H1 (cell line): Measurements from ENCODE around the gene GLOD4. TPM values are rescaled to one million over a fixed set of nuclear protein-coding genes. Genes with fewer than 3 reads are reported as not detected.

Experiments used
- ATF2 ChIP-seq: IDR thresholded peaks from 2 replicates; pipeline ENCODE4 v1.6.1; 2012; ENCODE audit warnings: low read length, inconsistent platforms
- CHD1 ChIP-seq: IDR thresholded peaks from 2 replicates; pipeline ENCODE4 v1.6.1; 2012; ENCODE audit warnings: low read depth, low read length, improper control_type of control experiment
- CREB1 ChIP-seq: IDR thresholded peaks from 2 replicates; pipeline ENCODE4 v1.6.1; 2012; ENCODE audit warnings: inconsistent platforms
- CTCF ChIP-seq, 3 experiments: IDR thresholded peaks; 1 replicate in 2 of 3; 2 replicates in 1 of 3; pipeline versions ENCODE4 v1.5.1 to v1.6.1; 2011; ENCODE audit warnings: low read length in 3 of 3, mild to moderate bottlenecking in 3 of 3, inconsistent platforms in 2 of 3, low read depth in 1 of 3, moderate library complexity in 1 of 3; ENCODE audit not compliant: insufficient read depth in 1 of 3; ENCODE audit errors: control extremely low read depth in 1 of 3
- GABPA ChIP-seq: IDR thresholded peaks from 2 replicates; pipeline ENCODE4 v1.6.1; 2011; ENCODE audit warnings: mild to moderate bottlenecking, low read length, moderate library complexity, borderline replicate concordance; ENCODE audit not compliant: insufficient read depth
- JUND ChIP-seq: IDR thresholded peaks from 2 replicates; pipeline ENCODE4 v1.6.1; 2011; ENCODE audit warnings: mild to moderate bottlenecking, improper control_type of control experiment, low read length
- MAFK ChIP-seq: IDR thresholded peaks from 2 replicates; pipeline ENCODE4 v1.6.1; 2012; ENCODE audit warnings: low read depth, mild to moderate bottlenecking, improper control_type of control experiment, low read length
- RXRA ChIP-seq: IDR thresholded peaks from 2 replicates; pipeline ENCODE4 v1.6.1; 2011; ENCODE audit warnings: low read depth, mild to moderate bottlenecking, low read length, moderate library complexity; ENCODE audit not compliant: insufficient read depth
- TAF7 ChIP-seq: optimal IDR thresholded peaks from 2 replicates; pipeline ENCODE3; 2011; ENCODE audit warnings: low read depth, mild to moderate bottlenecking, inconsistent platforms, low read length, moderate library complexity, borderline replicate concordance
- polyA plus RNA-seq, 7 experiments: library from polyadenylated mRNA; depleted of rRNA in 3 of 7; stranded (reverse) in 5 of 7; unstranded in 2 of 7; fragments of >200 nt in 5 of 7; fragments of 200-250 nt in 2 of 7; gene quantifications; 1 replicate in 5 of 7; 2 replicates in 1 of 7; 4 replicates in 1 of 7; pipeline versions ENCODE4 v1.2.1 to v1.2.3, GENCODE V29; 2011 to 2013; ENCODE audit warnings: missing spikeins in 2 of 7, mixed read lengths in 2 of 7
- total RNA-seq: library from RNA; stranded (reverse); fragmentation: NEBNext Ultra II Directional; extraction: Animal tissue kit (Norgen Biotek cat#: 25700); gene quantifications from 2 replicates; pipeline ENCODE4 v1.2.1, GENCODE V29; 2021
- TF ChIP-seq, protein P1 (sequence below): IDR thresholded peaks from 2 replicates; pipeline ENCODE4 v1.6.1; 2012; ENCODE audit warnings: inconsistent platforms

The GLOD4 gene
- total and polyA plus RNA-seq, 2 of the 8 experiments (the other 6 are each of a cell fraction or from before 2014, with no cell fraction given) = 36.8 to 81.3 TPM

GRCh38 chr17:746783-747629 lies 35.1 kb downstream of the GLOD4 start (continued):
- TF ChIP-seq ATF2 (no peak), CHD1 (no peak), TAF7 (no peak), CREB1 (no peak), JUND (no peak), MAFK (no peak), GABPA (no peak), RXRA (no peak), CTCF (IDR thresholded peaks at IDR 0.05; ENCODE audit: control extremely low read depth in 1 of 3, insufficient read depth in 1 of 3, low read depth in 1 of 3, low read length in 3 of 3) (no peak)
- TF ChIP-seq, protein P1, sequence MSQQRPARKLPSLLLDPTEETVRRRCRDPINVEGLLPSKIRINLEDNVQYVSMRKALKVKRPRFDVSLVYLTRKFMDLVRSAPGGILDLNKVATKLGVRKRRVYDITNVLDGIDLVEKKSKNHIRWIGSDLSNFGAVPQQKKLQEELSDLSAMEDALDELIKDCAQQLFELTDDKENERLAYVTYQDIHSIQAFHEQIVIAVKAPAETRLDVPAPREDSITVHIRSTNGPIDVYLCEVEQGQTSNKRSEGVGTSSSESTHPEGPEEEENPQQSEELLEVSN = no peak
